Endothelial cell of umbilical vein (primary cell): ENCODE measurements around the gene CYP19A1. TPM values are rescaled to one million over a fixed set of nuclear protein-coding genes. Genes with fewer than 3 reads are reported as not detected.

Experiments used
- BruUV-seq: library from RNA; stranded (reverse); fragments of 400-500 nt; replicated peaks from 2 replicates; lab custom pipeline; 2021; lab: Mats Ljungman, UMichigan
- CTCF ChIA-PET: fragments of 300-600, 350-600 bp; sonication (Branson Sonifier 250); formaldehyde crosslinking; loops from one replicate; lab custom pipeline; 2021; ENCODE audit warnings: antibody characterized with exemption, inconsistent platforms; lab: Charles Lee
- POLR2A ChIA-PET: fragments of 300-600, 350-600 bp; sonication (Branson Sonifier 250); formaldehyde crosslinking; loops from one replicate; lab custom pipeline; 2021; ENCODE audit warnings: antibody characterized with exemption, inconsistent platforms; lab: Charles Lee
- DNase-seq: peaks from one replicate; pipeline ENCODE4 v3.0.0-alpha.2; 2011; ENCODE audit warnings: low read depth, low spot score
- FAIRE-seq: peaks from 2 replicates; lab custom pipeline; 2011; peaks lifted over from hg19 to GRCh38; lab: Jason Lieb, UNC
- H2AFZ ChIP-seq: 2 replicates; pipeline ENCODE4 v1.6.0; 2012; ENCODE audit warnings: low read depth, low read length, control low read depth, inconsistent platforms
- H3K27ac ChIP-seq: 2 replicates; pipeline ENCODE4 v1.5.1; 2011; ENCODE audit warnings: low read depth, mild to moderate bottlenecking, control low read depth, low read length, moderate library complexity; ENCODE audit not compliant: insufficient read depth
- H3K27me3 ChIP-seq, 2 experiments: 2 replicates each; pipeline versions ENCODE4 v1.6.0 to v1.6.1; 2011; ENCODE audit warnings: low read length in 2 of 2, mixed read lengths in 1 of 2; ENCODE audit not compliant: control insufficient read depth in 2 of 2, insufficient read depth in 2 of 2
- H3K36me3 ChIP-seq, 2 experiments: 2 replicates in 1 of 2; 3 replicates in 1 of 2; pipeline ENCODE4 v1.5.1; 2011; ENCODE audit warnings: low read length in 2 of 2, mild to moderate bottlenecking in 1 of 2, moderate library complexity in 1 of 2; ENCODE audit not compliant: control insufficient read depth in 2 of 2, insufficient read depth in 2 of 2; ENCODE audit errors: extremely low read depth in 1 of 2
- H3K4me1 ChIP-seq: 3 replicates; pipeline ENCODE4 v1.5.1; 2011; ENCODE audit warnings: mild to moderate bottlenecking, low read length; ENCODE audit not compliant: control insufficient read depth, insufficient read depth; ENCODE audit errors: extremely low read depth
- H3K4me2 ChIP-seq: 2 replicates; pipeline ENCODE4 v1.6.1; 2011; ENCODE audit warnings: low read length, control low read depth, mixed read lengths; ENCODE audit not compliant: insufficient read depth
- H3K4me3 ChIP-seq, 3 experiments: fragments of 200-600 bp in 1 of 3; sonication (generic), shearing (Covaris generic) in 1 of 3; replicated peaks in 1 of 3; 2 replicates each; pipeline ENCODE4 v1.5.1; 2011 to 2016; ENCODE audit warnings: control low read depth in 3 of 3, low read length in 3 of 3, mild to moderate bottlenecking in 2 of 3, inconsistent platforms in 1 of 3, low read depth in 1 of 3, moderate library complexity in 1 of 3; ENCODE audit not compliant: insufficient read depth in 1 of 3
- H3K79me2 ChIP-seq: 2 replicates; pipeline ENCODE4 v1.6.0; 2012; ENCODE audit warnings: low read length, inconsistent platforms; ENCODE audit not compliant: control insufficient read depth, insufficient read depth
- H3K9ac ChIP-seq: replicated peaks from 2 replicates; pipeline ENCODE3; 2011; ENCODE audit warnings: low read length, control low read depth; ENCODE audit not compliant: insufficient read depth; ENCODE audit errors: extremely low read depth
- H3K9me1 ChIP-seq: replicated peaks from 3 replicates; pipeline ENCODE4 v1.6.0; 2011; ENCODE audit warnings: mild to moderate bottlenecking, low read length; ENCODE audit not compliant: control insufficient read depth, insufficient read depth; ENCODE audit errors: extremely low read depth
- H3K9me3 ChIP-seq: replicated peaks from 2 replicates; pipeline ENCODE4 v1.5.1; 2012; ENCODE audit warnings: low read length, inconsistent platforms; ENCODE audit not compliant: control insufficient read depth, insufficient read depth
- H4K20me1 ChIP-seq: replicated peaks from 2 replicates; pipeline ENCODE3; 2011; ENCODE audit warnings: mild to moderate bottlenecking, low read length; ENCODE audit not compliant: control insufficient read depth, insufficient read depth; ENCODE audit errors: extremely low read depth
- CTCF ChIP-seq, 2 donors: IDR thresholded peaks; 1 replicate in 1 of 2; 2 replicates in 1 of 2; pipeline ENCODE4 v1.5.1; 2011; ENCODE audit warnings: low read length in 2 of 2, mild to moderate bottlenecking in 2 of 2, moderate library complexity in 2 of 2, control low read depth in 1 of 2, inconsistent platforms in 1 of 2, low read depth in 1 of 2; ENCODE audit not compliant: insufficient read depth in 1 of 2; ENCODE audit errors: extremely low read depth in 1 of 2
- EZH2 ChIP-seq: IDR thresholded peaks from 2 replicates; pipeline ENCODE4 v1.6.1; 2012; ENCODE audit warnings: borderline replicate concordance, low read depth, mild to moderate bottlenecking, moderate library complexity, low read length, inconsistent platforms; ENCODE audit not compliant: severe bottlenecking
- FOS ChIP-seq: IDR thresholded peaks from 2 replicates; pipeline ENCODE4 v1.6.1; 2011; ENCODE audit warnings: mild to moderate bottlenecking, low read length, moderate library complexity, borderline replicate concordance; ENCODE audit not compliant: insufficient read depth
- GATA2 ChIP-seq: IDR thresholded peaks from 2 replicates; pipeline ENCODE4 v1.7.0; 2011; ENCODE audit warnings: low read depth, mild to moderate bottlenecking, moderate library complexity, mixed read lengths, low read length; ENCODE audit not compliant: insufficient read length, insufficient read depth
- JUN ChIP-seq: IDR thresholded peaks from 2 replicates; pipeline ENCODE4 v1.6.1; 2011; ENCODE audit warnings: borderline replicate concordance, low read depth; ENCODE audit not compliant: insufficient read length, insufficient read depth
- MYC ChIP-seq: IDR thresholded peaks from one replicate; pipeline ENCODE4 v1.6.1; 2011; ENCODE audit warnings: mild to moderate bottlenecking, low read depth, low read length
- POLR2A ChIP-seq: IDR thresholded peaks from 2 replicates; pipeline ENCODE4 v1.6.1; 2012; ENCODE audit warnings: low read depth, mild to moderate bottlenecking, control low read depth, low read length
- POLR2AphosphoS5 ChIP-seq: IDR thresholded peaks from 2 replicates; pipeline ENCODE4 v1.6.1; 2012; ENCODE audit warnings: low read depth, mild to moderate bottlenecking, control low read depth, low read length, moderate library complexity; ENCODE audit not compliant: insufficient read depth
- dilution Hi-C: fragments of 300-500 bp; cut with MboI; formaldehyde crosslinking; loops from one replicate; pipeline ENCODE4 v1.15.0; 2019; ENCODE audit warnings: low sequenced_read_pairs; ENCODE audit not compliant: extremely low pct_ligation_motif_present
- intact Hi-C: fragments of 100-400 bp; cut with micrococcal nuclease; formaldehyde crosslinking; loops from one replicate; pipeline ENCODE4 v1.10.0; 2022
- polyA plus RNA-seq, 4 experiments: library from polyadenylated mRNA; depleted of rRNA in 3 of 4; stranded (reverse) in 3 of 4; unstranded in 1 of 4; fragments of >200 nt; gene quantifications; 2 replicates each; pipeline versions ENCODE4 v1.2.1 to v1.2.3, GENCODE V29; 2011 to 2012; ENCODE audit warnings: missing spikeins in 1 of 4
- total RNA-seq: library from RNA; stranded (reverse); gene quantifications from 2 replicates; pipeline ENCODE4 v1.2.3, GENCODE V29; 2021
- TF ChIP-seq, protein P1 (sequence below): IDR thresholded peaks from 2 replicates; pipeline ENCODE4 v1.6.1; 2011; ENCODE audit not compliant: insufficient read depth, insufficient read length

CYP19A1 gene
- total and polyA plus RNA-seq, 2 donors (not counting 3 experiments of a cell fraction or from before 2014, with no cell fraction given): not detected

DNA sequence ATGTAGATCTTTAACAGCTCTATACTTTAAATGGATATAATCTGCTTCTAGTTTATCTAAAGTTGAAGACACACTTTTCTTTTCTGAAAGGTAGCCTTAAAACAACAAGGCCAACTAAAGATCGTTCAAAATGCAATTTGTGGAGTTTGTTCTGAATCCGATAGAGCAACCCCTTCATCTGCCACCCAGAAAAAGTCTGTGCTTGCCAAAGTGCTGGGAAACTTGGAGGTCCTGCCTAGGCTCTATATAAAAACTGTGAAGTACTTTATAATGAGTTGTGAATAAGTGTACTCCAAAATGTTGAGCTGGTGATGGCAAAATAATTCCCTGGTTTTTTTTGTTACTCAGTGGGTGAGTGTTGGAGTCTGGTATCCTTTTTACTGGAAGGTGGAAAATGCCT lies 15.6 kb upstream of the CYP19A1 start:
- CTCF ChIA-PET: interaction anchor here (0.7 to 2.2 kb wide), 3 partner anchors 10 to 395 kb away, joined by 3 to 8 read pairs (median 3); no protein-coding TSS in a partner anchor

GRCh38 chr15:51350723-51351122 lies 12.3 kb upstream of the CYP19A1 start:
- Histone ChIP-seq H3K79me2 (no peaks in the 10 kb centered on the region), H3K4me1 (no peaks in the 10 kb centered on the region), H3K9ac (no peak overlapping the region), H3K4me3 (no peak overlapping the region), H3K4me2 (no peak overlapping the region), H4K20me1 (no peaks in the 10 kb centered on the region), H2AFZ (no peak overlapping the region), H3K9me1 (no peaks in the 10 kb centered on the region), H3K27ac (no peak overlapping the region), H3K9me3 (no peaks in the 10 kb centered on the region), H3K27me3 (peaks cover 64 to 90% of the 10 kb centered on the region in 2 experiments), H3K36me3 (no peaks in the 10 kb centered on the region)
- POLR2A ChIA-PET: no interaction called here
- intact Hi-C loops: no loop called here
- no peak for FAIRE-seq
- CTCF ChIA-PET: interaction anchor here (1.5 kb wide), 1 partner anchor 17 kb away, joined by 4 read pairs; no protein-coding TSS in a partner anchor
- dilution Hi-C loops: no loop called here
- BruUV-seq: no TSS peak
- TF ChIP-seq POLR2AphosphoS5: no peak
- TF ChIP-seq POLR2A: no peak
- no peak for TF ChIP-seq MYC
- TF ChIP-seq GATA2: no peak
- TF ChIP-seq JUN: no peak
- no peak for TF ChIP-seq CTCF (IDR thresholded peaks at IDR 0.05; ENCODE audit: extremely low read depth in 1 of 2, insufficient read depth in 1 of 2, low read depth in 1 of 2, low read length in 2 of 2)
- TF ChIP-seq, protein P1, sequence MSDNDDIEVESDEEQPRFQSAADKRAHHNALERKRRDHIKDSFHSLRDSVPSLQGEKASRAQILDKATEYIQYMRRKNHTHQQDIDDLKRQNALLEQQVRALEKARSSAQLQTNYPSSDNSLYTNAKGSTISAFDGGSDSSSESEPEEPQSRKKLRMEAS: no peak
- no peak for TF ChIP-seq FOS
- TF ChIP-seq EZH2: no peak
- no peak for DNase-seq

More for the DNA sequence above, 15.6 kb upstream of the CYP19A1 start:
- no peaks in the 10 kb centered on the region for H4K20me1 ChIP-seq
- FAIRE-seq: no peak
- H2AFZ ChIP-seq: no peak overlapping the region
- no peaks in the 10 kb centered on the region for H3K79me2 ChIP-seq
- no peak for DNase-seq
- H3K9me3 ChIP-seq: no peaks in the 10 kb centered on the region
- no TSS peak for BruUV-seq
- H3K4me3 ChIP-seq: no peak overlapping the region
- dilution Hi-C loops: no loop called here
- H3K27me3 ChIP-seq: peaks cover 68 to 69% of the 10 kb centered on the region in 2 experiments
- H3K36me3 ChIP-seq: no peaks in the 10 kb centered on the region
- H3K4me2 ChIP-seq: no peak overlapping the region
- no peaks in the 10 kb centered on the region for H3K9me1 ChIP-seq
- TF ChIP-seq, protein P1: no peak
- no peak overlapping the region for H3K27ac ChIP-seq
- H3K4me1 ChIP-seq: no peaks in the 10 kb centered on the region
- POLR2A ChIA-PET: no interaction called here
- intact Hi-C loops: no loop called here
- no peak overlapping the region for H3K9ac ChIP-seq
